Measurements from ENCODE around the gene GLDC.

DNA sequence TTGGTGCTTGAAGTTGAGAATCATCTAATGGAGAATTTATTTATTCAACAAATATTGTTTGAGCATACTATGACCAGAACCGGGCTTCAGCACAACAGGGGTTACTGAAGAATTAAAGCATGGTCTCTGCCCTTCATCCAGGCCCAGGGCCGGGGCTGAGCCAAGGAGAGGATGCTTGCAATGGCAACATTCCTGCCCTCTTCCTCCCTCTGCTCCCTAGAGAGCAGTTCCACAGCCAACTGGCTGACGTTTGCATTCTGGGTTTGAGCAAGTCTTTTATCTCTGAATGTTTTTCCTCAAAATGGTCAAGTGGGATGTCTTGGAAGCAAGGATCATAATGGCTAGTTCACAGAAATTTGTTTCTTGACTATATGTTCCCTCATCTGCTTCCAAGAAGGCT lies 80.7 kb downstream of the GLDC start:
- no peak for TF ChIP-seq CTCF (IDR thresholded peaks at IDR 0.05)
- no peak for TF ChIP-seq POLR2A (IDR thresholded peaks at IDR 0.05)
